ENCODE measurements around the gene KIF13A. TPM values are rescaled to one million over a fixed set of nuclear protein-coding genes. Genes with fewer than 3 reads are reported as not detected.

KIF13A gene
- total and polyA plus RNA-seq, 3 donors from 2014 or later, result 20.8 to 28.7 (median 27.7) TPM

GRCh38 chr6:17968876-17969275 lies 18.6 kb downstream of the KIF13A start:
- Histone ChIP-seq H3K4me3 (no peak overlapping the region), H3K36me3 (ENCODE audit: low read depth, missing control alignments) (no peaks in the 10 kb centered on the region), H3K27ac (no peak overlapping the region), H3K9me3 (no peaks in the 10 kb centered on the region), H3K4me1 (no peaks in the 10 kb centered on the region), H3K27me3 (no peaks in the 10 kb centered on the region)
- intact Hi-C loops (cut with DNase I; ENCODE audit: low total_unique reads), result no loop called here
- no peak for TF ChIP-seq POLR2A (IDR thresholded peaks at IDR 0.05)
- TF ChIP-seq, protein P1, sequence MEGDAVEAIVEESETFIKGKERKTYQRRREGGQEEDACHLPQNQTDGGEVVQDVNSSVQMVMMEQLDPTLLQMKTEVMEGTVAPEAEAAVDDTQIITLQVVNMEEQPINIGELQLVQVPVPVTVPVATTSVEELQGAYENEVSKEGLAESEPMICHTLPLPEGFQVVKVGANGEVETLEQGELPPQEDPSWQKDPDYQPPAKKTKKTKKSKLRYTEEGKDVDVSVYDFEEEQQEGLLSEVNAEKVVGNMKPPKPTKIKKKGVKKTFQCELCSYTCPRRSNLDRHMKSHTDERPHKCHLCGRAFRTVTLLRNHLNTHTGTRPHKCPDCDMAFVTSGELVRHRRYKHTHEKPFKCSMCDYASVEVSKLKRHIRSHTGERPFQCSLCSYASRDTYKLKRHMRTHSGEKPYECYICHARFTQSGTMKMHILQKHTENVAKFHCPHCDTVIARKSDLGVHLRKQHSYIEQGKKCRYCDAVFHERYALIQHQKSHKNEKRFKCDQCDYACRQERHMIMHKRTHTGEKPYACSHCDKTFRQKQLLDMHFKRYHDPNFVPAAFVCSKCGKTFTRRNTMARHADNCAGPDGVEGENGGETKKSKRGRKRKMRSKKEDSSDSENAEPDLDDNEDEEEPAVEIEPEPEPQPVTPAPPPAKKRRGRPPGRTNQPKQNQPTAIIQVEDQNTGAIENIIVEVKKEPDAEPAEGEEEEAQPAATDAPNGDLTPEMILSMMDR (IDR thresholded peaks at IDR 0.05), result no peak
- no peak for DNase-seq
- 91 to 96% methylated on average over 2 of the region's 2 CpGs for WGBS, 2 donors

DNA sequence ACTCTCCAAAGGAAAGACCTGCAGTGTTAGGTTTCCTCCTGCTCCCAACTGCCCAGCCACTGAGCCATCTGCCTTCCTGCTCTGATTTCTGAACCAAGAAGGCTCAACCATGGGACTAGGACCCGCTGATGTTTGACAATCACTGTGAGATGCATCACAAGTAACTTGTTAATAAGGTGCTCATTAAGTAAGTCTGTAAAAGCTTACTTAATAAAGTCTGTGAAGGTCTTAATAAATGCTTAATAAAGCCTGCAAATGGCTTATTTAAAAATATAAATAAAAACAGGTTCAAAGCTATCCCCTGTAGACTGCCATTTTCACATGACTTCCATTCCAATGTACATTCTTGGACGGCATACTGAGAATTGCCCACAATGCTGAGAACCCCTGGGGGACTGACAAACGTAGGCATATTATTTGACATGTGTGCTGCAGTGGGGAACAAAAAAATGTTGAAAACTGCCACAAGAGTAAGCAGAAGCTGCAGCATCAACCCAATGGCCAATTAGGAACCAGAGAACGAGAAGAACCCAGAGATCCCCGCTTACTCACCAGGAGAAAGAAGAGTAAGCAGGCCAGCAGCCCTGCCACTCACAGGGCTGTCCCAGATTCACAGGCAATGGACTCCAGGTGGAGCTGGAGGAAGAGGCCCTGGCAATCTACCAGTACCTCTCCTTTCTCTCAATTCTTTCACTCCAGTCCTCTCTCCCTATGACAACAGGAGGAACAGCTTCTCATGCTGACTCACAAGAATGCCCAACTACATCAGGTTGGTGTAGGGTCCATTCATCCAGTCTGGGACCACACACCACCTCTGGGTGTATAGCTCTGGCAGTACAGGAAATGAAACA lies 19.5 kb downstream of the KIF13A start:
- 86 to 90% methylated on average over 5 of the region's 5 CpGs for WGBS, 2 donors
- TF ChIP-seq, protein P1 (IDR thresholded peaks at IDR 0.05), result no peak
- no peak for TF ChIP-seq POLR2A (IDR thresholded peaks at IDR 0.05)
- intact Hi-C loops (cut with DNase I; ENCODE audit: low total_unique reads), result no loop called here
- H3K4me1 ChIP-seq, result no peaks in the 10 kb centered on the region
- H3K27ac ChIP-seq, result no peak overlapping the region
- H3K9me3 ChIP-seq, result no peaks in the 10 kb centered on the region
- H3K36me3 ChIP-seq (ENCODE audit: low read depth, missing control alignments), result no peaks in the 10 kb centered on the region
- no peaks in the 10 kb centered on the region for H3K27me3 ChIP-seq
- no peak overlapping the region for H3K4me3 ChIP-seq
- DNase-seq, result no peak

DNA sequence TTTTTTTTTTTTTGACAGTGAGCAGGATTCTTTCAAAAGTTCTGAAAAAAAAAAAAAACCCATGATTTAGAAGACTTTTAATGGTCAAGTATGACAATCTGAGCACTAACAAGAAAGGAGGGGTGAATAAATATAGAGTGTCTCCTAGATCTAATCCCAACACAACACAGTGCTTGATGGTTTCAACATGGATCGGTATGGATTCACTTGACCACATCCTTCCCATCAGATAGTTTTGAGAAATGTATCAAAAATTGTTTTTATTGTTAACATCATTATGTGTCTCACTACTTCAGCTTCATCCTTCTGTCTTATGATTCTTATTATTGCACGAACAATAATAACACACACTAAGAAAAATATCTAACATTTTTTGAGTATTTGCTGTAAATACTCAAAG lies 21.0 kb downstream of the KIF13A start:
- H3K27me3 ChIP-seq, result no peaks in the 10 kb centered on the region
- WGBS, 2 donors, result 73 to 76% methylated on average over 2 of the region's 2 CpGs
- H3K4me1 ChIP-seq, result no peaks in the 10 kb centered on the region
- H3K36me3 ChIP-seq (ENCODE audit: low read depth, missing control alignments), result no peaks in the 10 kb centered on the region
- no peaks in the 10 kb centered on the region for H3K9me3 ChIP-seq
- no peak overlapping the region for H3K27ac ChIP-seq
- TF ChIP-seq POLR2A (IDR thresholded peaks at IDR 0.05), result no peak
- TF ChIP-seq, protein P1 (IDR thresholded peaks at IDR 0.05), result no peak
- no peak for DNase-seq
- no peak overlapping the region for H3K4me3 ChIP-seq
- intact Hi-C loops (cut with DNase I; ENCODE audit: low total_unique reads), result no loop called here

DNA sequence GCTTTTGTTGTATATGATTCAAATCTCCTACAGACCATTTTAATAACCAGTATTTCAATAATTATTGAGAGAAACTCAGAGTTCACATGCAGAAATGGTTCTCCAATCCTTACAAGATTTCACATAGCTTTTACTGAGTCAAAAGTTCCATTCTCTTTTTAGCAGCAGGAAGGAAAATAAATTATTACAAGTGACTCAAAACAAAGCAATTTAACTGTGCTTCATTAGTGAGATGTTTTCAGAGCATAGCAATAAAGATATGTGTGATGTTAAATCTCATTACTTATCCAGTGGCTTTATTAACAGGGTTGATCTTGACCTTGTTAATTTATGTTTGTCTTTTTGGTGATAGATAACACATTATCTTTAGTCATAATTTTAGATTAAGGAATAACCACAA lies 22.0 kb downstream of the KIF13A start:
- Histone ChIP-seq H3K27me3 (no peaks in the 10 kb centered on the region), H3K27ac (peak overlapping the region in 1 of 2 donors; percentile 2), H3K4me1 (no peaks in the 10 kb centered on the region), H3K36me3 (ENCODE audit: low read depth, missing control alignments) (no peaks in the 10 kb centered on the region), H3K9me3 (no peaks in the 10 kb centered on the region), H3K4me3 (no peak overlapping the region)
- DNase-seq, result no peak
- TF ChIP-seq, protein P1 (IDR thresholded peaks at IDR 0.05), result no peak
- TF ChIP-seq POLR2A (IDR thresholded peaks at IDR 0.05), result no peak
- intact Hi-C loops (cut with DNase I; ENCODE audit: low total_unique reads), result no loop called here

- H3K9me3 ChIP-seq, result no peaks in the 10 kb centered on the region
- peak overlapping the region in 1 of 2 donors; percentile 2 for H3K27ac ChIP-seq
- no peaks in the 10 kb centered on the region for H3K4me1 ChIP-seq
- no peak for DNase-seq
- H3K4me3 ChIP-seq, result no peak overlapping the region
- H3K36me3 ChIP-seq (ENCODE audit: low read depth, missing control alignments), result no peaks in the 10 kb centered on the region
- intact Hi-C loops (cut with DNase I; ENCODE audit: low total_unique reads), result no loop called here
- no peaks in the 10 kb centered on the region for H3K27me3 ChIP-seq
- 91 to 93% methylated on average over 8 of the region's 8 CpGs for WGBS, 2 donors
- TF ChIP-seq POLR2A (IDR thresholded peaks at IDR 0.05), result no peak
- TF ChIP-seq, protein P1 (IDR thresholded peaks at IDR 0.05), result no peak
Observed at GRCh38 chr6:17964633-17965032, 22.8 kb downstream of the KIF13A start.
